GM19397 (cell line): ENCODE results near the gene TCEANC.
"Not testable (repeated sequence)": the region's sequence is repeated elsewhere in the genome, so short reads cannot be mapped to it uniquely, and the experiment has no call there.

ENCODE experiments used
- ATAC-seq: cut with Tn5 transposase; IDR thresholded peaks from one replicate; pipeline ENCODE4 v1.9.1; 2021; ENCODE audit warnings: mild to moderate bottlenecking, moderate library complexity; ENCODE audit not compliant: unreplicated experiment

The TCEANC gene

GRCh38 chrX:13655674-13656073, 2.7 kb downstream of the TCEANC start:
- no peak for ATAC-seq

- ATAC-seq, result no peak
These were observed 5.7 kb downstream of the TCEANC start for GRCh38 chrX:13658602-13659001.

- ATAC-seq, result no peak
These were observed 6.1 kb downstream of the TCEANC start for GRCh38 chrX:13659063-13659462.

- no peak for ATAC-seq
These were observed 8.9 kb downstream of the TCEANC start for GRCh38 chrX:13661735-13662288.

GRCh38 chrX:13662355-13662791, 9.4 kb downstream of the TCEANC start:
- ATAC-seq, result no peak

- ATAC-seq, result no peak
These were observed 11.1 kb downstream of the TCEANC start for GRCh38 chrX:13664020-13664419.

GRCh38 chrX:13666836-13667235, 13.9 kb downstream of the TCEANC start:
- ATAC-seq, result no peak

- no peak for ATAC-seq
These were observed 15.0 kb downstream of the TCEANC start for GRCh38 chrX:13667919-13668318.

- ATAC-seq, result no peak
These were observed 16.4 kb downstream of the TCEANC start for GRCh38 chrX:13669246-13669737.

- not testable (repeated sequence) for ATAC-seq
These were observed 16.8 kb downstream of the TCEANC start for GRCh38 chrX:13669755-13670154.

- ATAC-seq, result no peak
These were observed 17.3 kb downstream of the TCEANC start for GRCh38 chrX:13670197-13670596.

- ATAC-seq, result no peak
These were observed 20.1 kb downstream of the TCEANC start for GRCh38 chrX:13673016-13673415.

GRCh38 chrX:13676885-13677284, 23.9 kb downstream of the TCEANC start:
- ATAC-seq, result no peak

- ATAC-seq, result not testable (repeated sequence)
These were observed 26.8 kb downstream of the TCEANC start for GRCh38 chrX:13679700-13680099.

- ATAC-seq, result no peak
These were observed 28.7 kb downstream of the TCEANC start for GRCh38 chrX:13681595-13681994.

GRCh38 chrX:13684361-13684760, 31.4 kb downstream of the TCEANC start:
- ATAC-seq, result no peak

- ATAC-seq, result no peak
These were observed 32.3 kb downstream of the TCEANC start for GRCh38 chrX:13685126-13685763.

GRCh38 chrX:13687203-13687602, 34.3 kb downstream of the TCEANC start:
- ATAC-seq, result no peak

- ATAC-seq, result no peak
These were observed 35.5 kb downstream of the TCEANC start for GRCh38 chrX:13688384-13688957.

- peak; percentile 79 for ATAC-seq
These were observed 36.2 kb downstream of the TCEANC start, which contains the start of gene RAB9A for GRCh38 chrX:13688958-13689740. RAB9A (plus strand) TSS chrX:13689128; CDS start chrX:13708747, 19,619 bp downstream.

- ATAC-seq, result no peak
These were observed 36.8 kb downstream of the TCEANC start for GRCh38 chrX:13689741-13690211.
